K562 (cell line): ENCODE results near the gene TERB1. TPM values are rescaled to one million over a fixed set of nuclear protein-coding genes. Genes with fewer than 3 reads are reported as not detected.

Source experiments
- ATAC-seq: fragments of 200-7000 bp; cut with Tn5 transposase; 3 replicates; pipeline ENCODE4 v1.9.1; 2020; ENCODE audit warnings: moderate library complexity
- BruUV-seq: library from RNA; stranded (reverse); fragments of 400-500 nt; replicated peaks from 2 replicates; lab custom pipeline; 2021; lab: Mats Ljungman, UMichigan
- CTCF ChIA-PET: fragments of 300-600 bp; formaldehyde crosslinking; extraction: SDS; loops from one replicate; lab custom pipeline; 2021; ENCODE audit warnings: low intra/inter-chr PET ratio; lab: Yijun Ruan, JAX
- POLR2A ChIA-PET: fragments of 300-600, 350-650 bp; sonication (Branson Sonifier 250); formaldehyde crosslinking; extraction: SDS; loops from one replicate; lab custom pipeline; 2021; ENCODE audit warnings: antibody characterized with exemption, inconsistent platforms; lab: Yijun Ruan, JAX
- DNase-seq, 4 experiments: peaks; one replicate each; pipeline versions ENCODE4 v3.0.0 to v3.0.0-alpha.2; 2011 to 2018; ENCODE audit warnings: low spot score in 3 of 4, mixed read lengths in 3 of 4; ENCODE audit errors: extremely low read depth in 1 of 4
- FAIRE-seq: peaks from 2 replicates; lab custom pipeline; 2011; peaks lifted over from hg19 to GRCh38; lab: Jason Lieb, UNC
- H2AFZ ChIP-seq: 2 replicates; pipeline ENCODE4 v1.6.0; 2011; ENCODE audit warnings: low read depth, low read length, control low read depth, inconsistent platforms
- H3K27ac ChIP-seq: fragments of 200-600 bp; 3 replicates; pipeline ENCODE4 v1.8.0; 2011; ENCODE audit warnings: low read depth, mild to moderate bottlenecking, control low read depth, inconsistent platforms, low read length, moderate library complexity, mixed read lengths; ENCODE audit errors: extremely low read depth
- H3K27me3 ChIP-seq, 2 experiments: fragments of 300-600 bp in 1 of 2; 2 replicates in 1 of 2; 3 replicates in 1 of 2; pipeline versions ENCODE4 v1.6.0 to v1.8.0; 2011; ENCODE audit warnings: inconsistent platforms in 2 of 2, low read length in 2 of 2, mild to moderate bottlenecking in 1 of 2, mixed read lengths in 1 of 2, moderate library complexity in 1 of 2; ENCODE audit not compliant: control insufficient read depth in 2 of 2, insufficient read depth in 2 of 2
- H3K36me3 ChIP-seq: fragments of 300-600 bp; 3 replicates; pipeline ENCODE4 v1.8.0; 2011; ENCODE audit warnings: mild to moderate bottlenecking, low read length, inconsistent platforms; ENCODE audit not compliant: control insufficient read depth, insufficient read depth
- H3K4me1 ChIP-seq, 2 experiments: fragments of 200-600 bp in 1 of 2; replicated peaks in 1 of 2; 2 replicates in 1 of 2; 3 replicates in 1 of 2; pipeline versions ENCODE4 v1.5.1 to v1.8.0; 2011; ENCODE audit warnings: inconsistent platforms in 2 of 2, low read length in 2 of 2, mild to moderate bottlenecking in 1 of 2, mixed read lengths in 1 of 2, moderate library complexity in 1 of 2; ENCODE audit not compliant: control insufficient read depth in 2 of 2, insufficient read depth in 2 of 2
- H3K4me2 ChIP-seq: 2 replicates; pipeline ENCODE4 v1.6.1; 2011; ENCODE audit warnings: low read length, control low read depth, inconsistent platforms, mixed read lengths; ENCODE audit not compliant: insufficient read depth
- H3K4me3 ChIP-seq: fragments of 200-600 bp; sonication (generic), shearing (Covaris generic); 2 replicates; pipeline ENCODE4 v1.5.1; 2016; ENCODE audit warnings: control low read depth, inconsistent platforms
- H3K79me2 ChIP-seq: fragments of 200-600 bp; 3 replicates; pipeline ENCODE4 v1.8.0; 2011; ENCODE audit warnings: low read length, inconsistent platforms; ENCODE audit not compliant: control insufficient read depth, insufficient read depth
- H3K9ac ChIP-seq, 2 experiments: 2 replicates each; pipeline versions ENCODE4 v1.6.0 to v1.6.1; 2011; ENCODE audit warnings: low read depth in 2 of 2, low read length in 2 of 2, control low read depth in 1 of 2, inconsistent platforms in 1 of 2, mild to moderate bottlenecking in 1 of 2, mixed read lengths in 1 of 2; ENCODE audit not compliant: insufficient read depth in 1 of 2
- H3K9me1 ChIP-seq: one replicate; pipeline ENCODE4 v1.6.0; 2011; ENCODE audit warnings: inconsistent platforms, mild to moderate bottlenecking, low read length, moderate library complexity; ENCODE audit not compliant: control insufficient read depth, insufficient read depth
- H3K9me3 ChIP-seq: replicated peaks from 2 replicates; pipeline ENCODE4 v1.5.1; 2011; ENCODE audit warnings: low read depth, low read length, inconsistent platforms; ENCODE audit not compliant: control insufficient read depth, insufficient read depth
- H4K20me1 ChIP-seq: replicated peaks from 2 replicates; pipeline ENCODE4 v1.6.1; 2011; ENCODE audit warnings: low read length, inconsistent platforms, mixed read lengths; ENCODE audit not compliant: control insufficient read depth, insufficient read depth
- CSDE1 ChIP-seq, 2 experiments: fragments of 450-650 bp; IDR thresholded peaks; 2 replicates each; pipeline ENCODE4 v1.6.1; 2016; ENCODE audit warnings: mild to moderate bottlenecking in 1 of 2
- ELK3 ChIP-seq: fragments of 450-650 bp; formaldehyde crosslinking; IDR thresholded peaks from 2 replicates; pipeline ENCODE4 v1.4.0; 2020; ENCODE audit warnings: mild to moderate bottlenecking
- ETV5 ChIP-seq: sonication (generic); formaldehyde crosslinking; IDR thresholded peaks from 2 replicates; pipeline ENCODE4 v1.4.0; 2020; ENCODE audit warnings: low read depth, mild to moderate bottlenecking, missing genetic modification reagents
- FOXJ3 ChIP-seq: sonication (generic); formaldehyde crosslinking; IDR thresholded peaks from 2 replicates; pipeline ENCODE4 v1.4.0; 2020; ENCODE audit warnings: mild to moderate bottlenecking, missing genetic modification reagents
- GABPA ChIP-seq: fragments of 200-800 bp; sonication (Bioruptor generic); conservative IDR thresholded peaks from 2 replicates; pipeline ENCODE4 v1.6.1; 2016; ENCODE audit warnings: low read depth, missing genetic modification characterization, missing compliant biosample characterization
- KHSRP ChIP-seq: fragments of 450-650 bp; IDR thresholded peaks from 2 replicates; pipeline ENCODE4 v1.6.1; 2017
- MAFF ChIP-seq: IDR thresholded peaks from 2 replicates; pipeline ENCODE4 v1.6.1; 2012; ENCODE audit warnings: low read length, improper control_type of control experiment
- NEUROD1 ChIP-seq: fragments of 150-350 bp; IDR thresholded peaks from 2 replicates; pipeline ENCODE4 v1.6.1; 2014; ENCODE audit warnings: borderline replicate concordance, low read length, low read depth; ENCODE audit not compliant: partially characterized antibody
- NFXL1 ChIP-seq: fragments of 450-650 bp; formaldehyde crosslinking; IDR thresholded peaks from 2 replicates; pipeline ENCODE4 v1.4.0; 2021; ENCODE audit warnings: mild to moderate bottlenecking
- PPARD ChIP-seq: fragments of 250-450 bp; sonication (Bioruptor Pico); IDR thresholded peaks from 2 replicates; pipeline ENCODE4 v1.8.0; 2022; ENCODE audit warnings: inconsistent platforms, mild to moderate bottlenecking, moderate library complexity
- SMARCE1 ChIP-seq: fragments of 450-650 bp; IDR thresholded peaks from 2 replicates; pipeline ENCODE4 v1.7.1; 2016; ENCODE audit warnings: mild to moderate bottlenecking
- ZBTB11 ChIP-seq, 3 experiments: fragments of 200-800 bp in 1 of 3; fragments of 250-450 bp in 1 of 3; fragments of 450-650 bp in 1 of 3; sonication (Bioruptor Pico) in 1 of 3; sonication (Bioruptor generic) in 1 of 3; formaldehyde crosslinking in 1 of 3; IDR thresholded peaks; 2 replicates each; pipeline versions ENCODE4 v1.6.1 to v1.8.0; 2016 to 2022; ENCODE audit warnings: mild to moderate bottlenecking in 2 of 3, missing genetic modification characterization in 2 of 3, missing compliant biosample characterization in 1 of 3, moderate library complexity in 1 of 3
- ZBTB49 ChIP-seq: sonication (generic); formaldehyde crosslinking; IDR thresholded peaks from 2 replicates; pipeline ENCODE4 v1.8.0; 2022; ENCODE audit warnings: missing genetic modification reagents, mild to moderate bottlenecking, borderline replicate concordance
- ZFPM2 ChIP-seq: fragments of 250-450 bp; sonication (Bioruptor Pico); IDR thresholded peaks from 2 replicates; pipeline ENCODE4 v1.5.1; 2022; ENCODE audit warnings: mild to moderate bottlenecking
- ZNF121 ChIP-seq: sonication (generic); formaldehyde crosslinking; conservative IDR thresholded peaks from 2 replicates; pipeline ENCODE4 v1.8.0; 2022; ENCODE audit warnings: missing genetic modification reagents
- ZNF75A ChIP-seq: fragments of 450-650 bp; formaldehyde crosslinking; IDR thresholded peaks from 2 replicates; pipeline ENCODE4 v1.4.0; 2020; ENCODE audit warnings: mild to moderate bottlenecking
- WGBS: fragments of 100-300 bp; shearing (Covaris generic); methylation state at CpG from one replicate; pipeline ENCODE4 v1.1.6; 2016; ENCODE audit warnings: low coverage, mixed read lengths; ENCODE audit not compliant: insufficient coverage; ENCODE audit errors: missing lambda C conversion rate; 5-methylcytosine and 5-hydroxymethylcytosine counted together
- in situ Hi-C: fragments of 300-500 bp; cut with MboI; formaldehyde crosslinking; loops from 4 replicates; pipeline ENCODE4 v1.15.0; 2018; ENCODE audit warnings: inconsistent platforms, mixed read lengths
- intact Hi-C: fragments of 100-400 bp; cut with micrococcal nuclease; formaldehyde crosslinking; loops from 2 replicates; pipeline ENCODE4 v1.14.2; 2022
- polyA plus RNA-seq, 8 experiments: library from polyadenylated mRNA; depleted of rRNA in 4 of 8; stranded (reverse) in 5 of 8; unstranded in 3 of 8; fragments of >200 nt; fragmentation: Nextera tagmentation in 2 of 8; fragmentation: Illumina TruSeq in 1 of 8; extraction: Ambion mirVana in 2 of 8; extraction: Trizol in 1 of 8; gene quantifications; 2 replicates each; pipeline versions ENCODE4 v1.2.1 to v1.2.3, GENCODE V29; 2011 to 2014; ENCODE audit warnings: inconsistent platforms in 1 of 8, missing spikeins in 1 of 8
- total RNA-seq, 7 experiments: library from RNA; depleted of rRNA in 6 of 7; stranded (reverse); fragments of >200 nt in 6 of 7; fragmentation: Illumina TruSeq in 2 of 7; extraction: Trizol in 2 of 7; gene quantifications; 2 replicates each; pipeline versions ENCODE4 v1.2.1 to v1.2.3, GENCODE V29; 2011 to 2021; ENCODE audit warnings: low replicate concordance in 1 of 7

The TERB1 gene
- total and polyA plus RNA-seq, 9 of the 15 experiments (the other 6 are each of a cell fraction or from before 2014, with no cell fraction given) = not detected

GRCh38 chr16:66731101-66731500, 70.3 kb downstream of the TERB1 start (continued):
- TF ChIP-seq ZBTB11 (CRISPR knock-in tag; IDR thresholded peaks at IDR 0.05) (no peak), ETV5 (no peak), KHSRP (no peak)

GRCh38 chr16:66728804-66729203, 72.6 kb downstream of the TERB1 start:
- ChIA-PET CTCF (interaction anchor here (1.2 kb wide), 1 partner anchor 139 kb away, joined by 3 read pairs; no protein-coding TSS in a partner anchor), POLR2A (no interaction called here)
- no peak overlapping the region for H2AFZ ChIP-seq
- WGBS = 88% methylated on average over 4 of the region's 4 CpGs
- H3K79me2 ChIP-seq = no peaks in the 10 kb centered on the region
- no TSS peak for BruUV-seq
- no peaks in the 10 kb centered on the region for H3K9me1 ChIP-seq
- DNase-seq (no peak), FAIRE-seq (no peak), ATAC-seq (peak; percentile 13; the same call in 1 of the 3 replicates)
- no peaks in the 10 kb centered on the region for H3K9me3 ChIP-seq
- no peaks in the 10 kb centered on the region for H3K27me3 ChIP-seq
- no peak overlapping the region for H3K27ac ChIP-seq
- no peak overlapping the region for H3K9ac ChIP-seq
- H4K20me1 ChIP-seq = no peaks in the 10 kb centered on the region; the same call in 1 of the 2 replicates
- no peak overlapping the region for H3K4me3 ChIP-seq
- H3K4me2 ChIP-seq = no peak overlapping the region
- intact Hi-C loops = loop anchor here (1.0 to 10.0 kb wide), 2 partner anchors 139 to 324 kb away; no protein-coding TSS in a partner anchor
- in situ Hi-C loops = no loop called here
- H3K4me1 ChIP-seq = no peaks in the 10 kb centered on the region
- H3K36me3 ChIP-seq = peaks cover 93% of the 10 kb centered on the region
- TF ChIP-seq ZFPM2 (CRISPR knock-in tag) (no peak), NFXL1 (CRISPR knock-in tag) (no peak), GABPA (tag) (no peak), ZNF75A (CRISPR knock-in tag) (no peak), SMARCE1 (no peak), PPARD (CRISPR knock-in tag) (no peak), FOXJ3 (CRISPR knock-in tag) (no peak), ZNF121 (CRISPR knock-in tag) (no peak), NEUROD1 (no peak), ZBTB49 (CRISPR knock-in tag) (no peak), ELK3 (no peak), CSDE1 (IDR thresholded peaks at IDR 0.05) (no peak), MAFF (no peak)
